ENCODE data around the gene BAZ2B. TPM values are rescaled to one million over a fixed set of nuclear protein-coding genes. Genes with fewer than 3 reads are reported as not detected.

BAZ2B gene
- total RNA-seq, 1 experiment from 2014 or later: 34.9 TPM

DNA sequence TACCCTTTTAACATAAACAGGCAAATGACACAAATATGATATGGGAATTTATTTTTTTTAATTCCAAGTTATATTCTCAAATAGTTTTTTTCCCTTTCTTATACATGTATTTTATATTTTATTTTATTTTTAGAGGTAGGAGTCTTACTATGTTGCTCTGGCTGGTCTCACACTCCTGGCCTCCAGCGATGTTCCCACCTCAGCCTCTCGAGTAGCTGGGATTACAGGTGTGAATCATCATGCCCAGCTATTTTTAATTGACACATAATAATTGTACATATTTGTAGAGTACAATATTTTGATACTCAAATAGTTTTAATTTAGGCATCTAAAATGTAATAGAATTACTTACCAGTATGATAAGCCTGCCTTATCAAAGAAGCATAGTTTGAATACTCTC is 12.2 kb downstream of the BAZ2B start:
- Histone ChIP-seq H3K4me2 (no peak overlapping the region), H3K36me3 (ENCODE audit: low read depth) (no peaks in the 10 kb centered on the region), H4K20me1 (ENCODE audit: insufficient read depth) (no peaks in the 10 kb centered on the region), H3K9me3 (ENCODE audit: insufficient read depth, low read depth) (no peaks in the 10 kb centered on the region), H2AFZ (no peak overlapping the region), H3F3A (ENCODE audit: insufficient read depth, low read depth) (peaks cover 12% of the 10 kb centered on the region), H3K9me2 (ENCODE audit: insufficient read depth) (no peaks in the 10 kb centered on the region), H3K27ac (no peak overlapping the region), H3K4me1 (replicated peaks; ENCODE audit: insufficient read depth) (0 out of 2 replicates have a peak, but pooled peaks cover 4% of the 10 kb centered on the region), H3K27me3 (ENCODE audit: insufficient read depth, low read depth) (no peaks in the 10 kb centered on the region), H3K4me3 (no peak overlapping the region), H3K79me2 (ENCODE audit: low read depth) (no peaks in the 10 kb centered on the region)
- ChIA-PET POLR2A (ENCODE audit: unreplicated experiment) (no interaction called here), CTCF (interaction anchor here (0.6 kb wide), 1 partner anchor 74 kb away, joined by 3 read pairs; no protein-coding TSS in a partner anchor)
- intact Hi-C loops (cut with micrococcal nuclease; ENCODE audit: unreplicated experiment): no loop called here
- DNase-seq: no peak
- no peak for TF ChIP-seq EZH2 (IDR thresholded peaks at IDR 0.05; ENCODE audit: low read depth)
- TF ChIP-seq, protein P1, sequence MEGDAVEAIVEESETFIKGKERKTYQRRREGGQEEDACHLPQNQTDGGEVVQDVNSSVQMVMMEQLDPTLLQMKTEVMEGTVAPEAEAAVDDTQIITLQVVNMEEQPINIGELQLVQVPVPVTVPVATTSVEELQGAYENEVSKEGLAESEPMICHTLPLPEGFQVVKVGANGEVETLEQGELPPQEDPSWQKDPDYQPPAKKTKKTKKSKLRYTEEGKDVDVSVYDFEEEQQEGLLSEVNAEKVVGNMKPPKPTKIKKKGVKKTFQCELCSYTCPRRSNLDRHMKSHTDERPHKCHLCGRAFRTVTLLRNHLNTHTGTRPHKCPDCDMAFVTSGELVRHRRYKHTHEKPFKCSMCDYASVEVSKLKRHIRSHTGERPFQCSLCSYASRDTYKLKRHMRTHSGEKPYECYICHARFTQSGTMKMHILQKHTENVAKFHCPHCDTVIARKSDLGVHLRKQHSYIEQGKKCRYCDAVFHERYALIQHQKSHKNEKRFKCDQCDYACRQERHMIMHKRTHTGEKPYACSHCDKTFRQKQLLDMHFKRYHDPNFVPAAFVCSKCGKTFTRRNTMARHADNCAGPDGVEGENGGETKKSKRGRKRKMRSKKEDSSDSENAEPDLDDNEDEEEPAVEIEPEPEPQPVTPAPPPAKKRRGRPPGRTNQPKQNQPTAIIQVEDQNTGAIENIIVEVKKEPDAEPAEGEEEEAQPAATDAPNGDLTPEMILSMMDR (conservative IDR thresholded peaks at IDR 0.05): no peak
- no TSS peak for BruUV-seq (replicated peaks)

DNA sequence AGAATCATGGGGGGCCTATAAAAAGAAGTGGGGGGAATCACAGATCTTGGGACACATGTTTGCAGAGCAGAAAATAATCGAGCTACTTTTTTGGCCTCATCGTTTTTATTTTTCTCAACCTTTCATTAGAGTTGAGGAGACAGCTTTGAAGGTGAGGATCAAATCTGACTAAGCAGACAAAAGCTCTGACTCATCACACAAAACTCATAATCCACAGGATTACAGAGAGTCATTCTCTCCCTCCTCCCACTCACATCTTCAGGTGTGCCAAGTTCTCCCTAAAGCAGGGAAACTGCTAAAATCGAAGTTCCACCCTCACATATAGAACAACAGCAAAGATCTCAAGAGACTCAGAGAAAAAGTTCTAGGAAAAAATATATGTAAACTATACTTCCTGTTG is 15.6 kb downstream of the BAZ2B start:
- BruUV-seq (replicated peaks): no TSS peak
- peak; percentile 4 to 70 for DNase-seq
- POLR2A ChIA-PET (ENCODE audit: unreplicated experiment): interaction anchor here (0.6 kb wide), 2 partner anchors 14 to 75 kb away, joined by 6 to 7 read pairs; no protein-coding TSS in a partner anchor
- peak overlapping the region; percentile 38; the same call in 1 of the 2 replicates for H3K27ac ChIP-seq
- no peak overlapping the region for H3K4me3 ChIP-seq
- no peaks in the 10 kb centered on the region for H3K36me3 ChIP-seq (ENCODE audit: low read depth)
- H3K9me2 ChIP-seq (ENCODE audit: insufficient read depth): no peaks in the 10 kb centered on the region
- peaks cover 12% of the 10 kb centered on the region for H3F3A ChIP-seq (ENCODE audit: insufficient read depth, low read depth)
- no peaks in the 10 kb centered on the region for H3K9me3 ChIP-seq (ENCODE audit: insufficient read depth, low read depth)
- no peak for TF ChIP-seq EZH2 (IDR thresholded peaks at IDR 0.05; ENCODE audit: low read depth)
- TF ChIP-seq, protein P1 (conservative IDR thresholded peaks at IDR 0.05): no peak
- H3K27me3 ChIP-seq (ENCODE audit: insufficient read depth, low read depth): no peaks in the 10 kb centered on the region
- intact Hi-C loops (cut with micrococcal nuclease; ENCODE audit: unreplicated experiment): no loop called here
- no peak overlapping the region for H2AFZ ChIP-seq
- H3K79me2 ChIP-seq (ENCODE audit: low read depth): no peaks in the 10 kb centered on the region
- H4K20me1 ChIP-seq (ENCODE audit: insufficient read depth): no peaks in the 10 kb centered on the region
- CTCF ChIA-PET: no interaction called here
- H3K4me1 ChIP-seq (replicated peaks; ENCODE audit: insufficient read depth): 0 out of 2 replicates have a peak, but pooled peaks cover 4% of the 10 kb centered on the region
- peak overlapping the region; percentile 2; the same call in 1 of the 2 replicates for H3K4me2 ChIP-seq

DNA sequence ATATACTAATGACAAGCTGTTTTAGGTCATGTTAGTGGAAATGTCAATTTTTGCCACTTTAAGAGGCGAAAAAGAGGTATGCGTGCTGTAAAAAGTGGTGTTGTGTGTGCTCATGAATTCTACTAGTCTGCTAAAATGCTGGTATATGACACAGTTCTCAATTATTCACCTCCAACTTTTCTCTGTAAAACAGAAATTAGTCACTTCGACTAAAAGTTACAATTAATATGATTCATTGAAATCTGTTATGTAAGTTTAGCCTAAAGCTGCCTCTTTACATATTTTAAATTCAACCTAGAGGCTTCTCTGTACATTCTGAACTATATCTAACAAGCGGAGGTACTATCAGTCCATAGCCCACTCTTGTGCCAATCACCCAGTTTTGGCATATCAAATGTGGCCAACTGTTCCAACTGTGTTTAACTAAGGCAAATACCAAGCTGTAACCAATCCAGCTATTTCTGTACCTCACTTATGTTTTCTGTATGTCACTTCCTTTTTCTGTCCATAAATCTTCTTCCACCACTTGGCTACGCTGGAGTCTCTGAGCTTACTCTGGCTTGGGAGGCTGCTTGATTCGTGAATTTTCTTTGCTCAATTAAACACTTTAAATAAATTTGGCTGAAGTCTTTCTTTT is 20.8 kb downstream of the BAZ2B start:
- Histone ChIP-seq H3K27me3 (ENCODE audit: insufficient read depth, low read depth) (no peaks in the 10 kb centered on the region), H3K4me3 (no peak overlapping the region), H3K9me2 (ENCODE audit: insufficient read depth) (no peaks in the 10 kb centered on the region), H3K36me3 (ENCODE audit: low read depth) (no peaks in the 10 kb centered on the region), H3K4me2 (no peak overlapping the region), H3K79me2 (ENCODE audit: low read depth) (no peaks in the 10 kb centered on the region), H3K27ac (no peak overlapping the region), H2AFZ (no peak overlapping the region), H3K4me1 (replicated peaks; ENCODE audit: insufficient read depth) (0 out of 2 replicates have a peak, but pooled peaks cover 3% of the 10 kb centered on the region), H4K20me1 (ENCODE audit: insufficient read depth) (no peaks in the 10 kb centered on the region), H3K9me3 (ENCODE audit: insufficient read depth, low read depth) (no peaks in the 10 kb centered on the region), H3F3A (ENCODE audit: insufficient read depth, low read depth) (0 out of 2 replicates have a peak, but pooled peaks cover 1% of the 10 kb centered on the region)
- intact Hi-C loops (cut with micrococcal nuclease; ENCODE audit: unreplicated experiment): no loop called here
- POLR2A ChIA-PET (ENCODE audit: unreplicated experiment): no interaction called here
- no peak for TF ChIP-seq EZH2 (IDR thresholded peaks at IDR 0.05; ENCODE audit: low read depth)
- TF ChIP-seq, protein P1 (conservative IDR thresholded peaks at IDR 0.05): no peak
- no peak for DNase-seq
- BruUV-seq (replicated peaks): no TSS peak
- CTCF ChIA-PET: no interaction called here

All from PC-9 (cell line).